ENCODE measurements around the gene PCSK4. TPM values are rescaled to one million over a fixed set of nuclear protein-coding genes. Genes with fewer than 3 reads are reported as not detected.

PCSK4 gene
- 10.1 and 40.2 TPM in 2 replicates for total RNA-seq (2011; cell fraction: chromatin; rRNA removed; ENCODE audit: low replicate concordance)
- 32.6 and 34.9 TPM in 2 replicates for total RNA-seq (2011; cell fraction: nucleolus; rRNA removed)
- 10.8 and 20.5 TPM in 2 replicates for total RNA-seq (2011; cell fraction: nucleoplasm; rRNA removed)
- total RNA-seq (2014; rRNA removed): 2.2 and 3.4 TPM in 2 replicates
- total RNA-seq (2014; rRNA removed; fragmentation: Illumina TruSeq; extraction: Trizol): 0.29 TPM in 2 replicates
- 1.2 and 1.5 TPM in 2 replicates for total RNA-seq (2015; rRNA removed; fragmentation: Illumina TruSeq; extraction: Trizol)
- total RNA-seq (2021): 5.7 and 7.0 TPM in 2 replicates
- polyA plus RNA-seq (2011; rRNA removed): 2.7 and 5.1 TPM in 2 replicates
- polyA plus RNA-seq (2011; cell fraction: cytosol; rRNA removed): 2.9 and 4.0 TPM in 2 replicates
- polyA plus RNA-seq (2011; cell fraction: nucleus; rRNA removed): 56.5 and 86.1 TPM in 2 replicates
- 6.2 and 8.3 TPM in 2 replicates for polyA plus RNA-seq (2012)
- polyA plus RNA-seq (2014; fragmentation: Illumina TruSeq; extraction: Trizol): 0.85 and 2.2 TPM in 2 replicates
- polyA plus RNA-seq (2014; fragmentation: Nextera tagmentation; extraction: Ambion mirVana): under 1 TPM in 1 of 2 experiments, not detected in 1; 0.01 TPM
- polyA plus RNA-seq (2014; rRNA removed): 4.8 and 9.1 TPM in 2 replicates
- polyA minus RNA-seq (2011; rRNA and poly(A)+ RNA removed): 0.35 and 0.60 TPM in 2 replicates
- 1.9 and 8.5 TPM in 2 replicates for polyA minus RNA-seq (2011; cell fraction: cytosol; rRNA and poly(A)+ RNA removed)
- 10.0 and 12.4 TPM in 2 replicates for polyA minus RNA-seq (2011; cell fraction: nucleus; rRNA and poly(A)+ RNA removed)
- Bru-seq, nascent RNA: percentile 45 among the genes with signal in this experiment
- BruChase-seq, experiment 1, labeled RNA remaining after a 2-hour chase: percentile 38 among the genes with signal in this experiment
- percentile 43 among the genes with signal in this experiment for BruChase-seq, experiment 2, labeled RNA remaining after a 6-hour chase
- long read RNA-seq, experiment 1, partial matches to known transcripts: 2 of 3 reads
- long read RNA-seq, experiment 1, other reads (novel, unspliced or antisense): 1 of 3 reads
- long read RNA-seq, experiment 2, partial matches to known transcripts: 0 of 1 reads
- long read RNA-seq, experiment 2, other reads (novel, unspliced or antisense): 1 of 1 reads
- long read RNA-seq, experiment 3, partial matches to known transcripts: 0 of 1 reads
- long read RNA-seq, experiment 3, other reads (novel, unspliced or antisense): 1 of 1 reads

DNA sequence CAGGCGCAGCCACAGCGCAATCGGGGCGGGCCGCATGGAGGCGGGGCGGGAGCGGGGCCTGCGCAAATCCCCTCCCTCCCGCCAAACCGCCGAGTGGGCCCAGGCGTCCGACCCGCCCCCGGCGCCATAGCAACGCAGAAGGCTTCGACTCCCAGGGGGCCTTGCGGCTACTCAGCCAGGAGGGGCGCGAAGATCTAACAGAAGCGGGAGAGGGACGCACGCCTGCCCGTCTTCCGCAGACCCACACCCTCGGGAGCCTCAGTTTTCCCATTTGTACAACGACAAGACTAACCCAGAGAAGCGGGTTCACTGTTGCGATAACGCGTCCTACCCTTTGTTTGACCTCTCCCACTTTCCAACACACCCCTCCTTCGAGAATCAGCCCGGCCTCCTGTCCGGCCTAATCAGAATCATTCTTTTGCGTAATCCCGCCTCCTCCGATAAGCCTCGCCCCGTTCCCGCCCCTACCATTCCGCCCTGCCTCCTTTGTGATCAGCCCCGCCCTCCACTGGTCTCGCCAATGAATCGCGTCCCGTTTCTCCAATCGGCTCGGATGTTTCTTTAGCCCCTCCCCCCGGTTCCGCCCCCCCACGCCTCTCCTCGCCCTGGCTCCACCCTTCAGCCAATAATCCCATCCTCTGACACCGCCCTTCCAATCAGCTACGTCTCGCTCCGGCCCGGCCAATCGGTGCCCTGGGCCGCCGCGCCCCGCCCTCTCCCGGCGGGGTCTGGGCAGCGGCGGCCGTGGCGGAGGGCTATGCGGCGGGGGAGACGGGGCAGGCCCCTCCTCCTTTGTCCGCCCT, at the start of gene PCSK4:
Gene PCSK4, minus strand, starts transcription at position 40 of the 803 bp plus-strand sequence. Its CDS starts 4 bp downstream, at position 36.
- Histone ChIP-seq H3K27me3 (ENCODE audit: control insufficient read depth in 2 of 2, insufficient read depth in 2 of 2, low read length in 2 of 2) (no peaks in the 10 kb centered on the region), H2AFZ (ENCODE audit: low read depth, low read length) (peak within 1 kb of the TSS; percentile 100), H3K4me1 (replicated peaks in 1 of 2; ENCODE audit: control insufficient read depth in 2 of 2, insufficient read depth in 2 of 2, low read length in 2 of 2) (peaks cover 26 to 82% of the 10 kb centered on the region in 2 experiments), H3K79me2 (ENCODE audit: control insufficient read depth, insufficient read depth, low read length) (peaks cover 27% of the 10 kb centered on the region), H3K9ac (ENCODE audit: insufficient read depth in 1 of 2, low read depth in 2 of 2, low read length in 2 of 2) (peak within 1 kb of the TSS; percentile 83 to 98), H3K9me3 (replicated peaks; ENCODE audit: control insufficient read depth, insufficient read depth, low read depth, low read length) (no peaks in the 10 kb centered on the region), H3K9me1 (ENCODE audit: control insufficient read depth, insufficient read depth, low read length) (no peaks in the 10 kb centered on the region), H4K20me1 (replicated peaks; ENCODE audit: control insufficient read depth, insufficient read depth, low read length) (peaks cover 6% of the 10 kb centered on the region; the same call in 1 of the 2 replicates), H3K36me3 (ENCODE audit: control insufficient read depth, insufficient read depth, low read length) (no peaks in the 10 kb centered on the region), H3K27ac (ENCODE audit: extremely low read depth, low read depth, low read length) (peak within 1 kb of the TSS; percentile 94), H3K4me3 (peak within 1 kb of the TSS; percentile 67), H3K4me2 (ENCODE audit: insufficient read depth, low read length) (peak within 1 kb of the TSS; percentile 96)
- intact Hi-C loops (cut with micrococcal nuclease) (no loop called here), in situ Hi-C loops (cut with MboI) (no loop called here)
- ChIA-PET CTCF (ENCODE audit: low intra/inter-chr PET ratio) (interaction anchor here (0.6 kb wide), 1 partner anchor 138 kb away, joined by 5 read pairs; no protein-coding TSS in a partner anchor), POLR2A (interaction anchor here (0.7 to 1.6 kb wide), 5 partner anchors 9 to 47 kb away, joined by 3 to 7 read pairs (median 4); no protein-coding TSS in a partner anchor)
- ATAC-seq: peak; percentile 92
- peak; percentile 100 for FAIRE-seq
- DNase-seq (ENCODE audit: extremely low read depth in 1 of 4, low spot score in 3 of 4): peak; percentile 91 to 97 (median 94)
- under 1% methylated on average over 59 of the region's 74 CpGs for WGBS (ENCODE audit: insufficient coverage, low coverage, missing lambda C conversion rate)
- BruUV-seq (replicated peaks): no TSS peak
- TF ChIP-seq ZBTB9 (CRISPR knock-in tag; IDR thresholded peaks at IDR 0.05) (no peak), STAT5B (CRISPR knock-in tag; IDR thresholded peaks at IDR 0.05) (no peak), CBX2 (IDR thresholded peaks at IDR 0.05; ENCODE audit: insufficient read depth, low read length, poor library complexity, severe bottlenecking) (no peak), RHOXF2B (CRISPR knock-in tag; conservative IDR thresholded peaks at IDR 0.05) (no peak), ZNF408 (CRISPR knock-in tag; IDR thresholded peaks at IDR 0.05; ENCODE audit: low read depth) (no peak), MEF2D (tag; conservative IDR thresholded peaks at IDR 0.05; ENCODE audit: low read depth) (no peak)
